ENCODE results near the gene ARHGAP32.

ARHGAP32 gene

DNA sequence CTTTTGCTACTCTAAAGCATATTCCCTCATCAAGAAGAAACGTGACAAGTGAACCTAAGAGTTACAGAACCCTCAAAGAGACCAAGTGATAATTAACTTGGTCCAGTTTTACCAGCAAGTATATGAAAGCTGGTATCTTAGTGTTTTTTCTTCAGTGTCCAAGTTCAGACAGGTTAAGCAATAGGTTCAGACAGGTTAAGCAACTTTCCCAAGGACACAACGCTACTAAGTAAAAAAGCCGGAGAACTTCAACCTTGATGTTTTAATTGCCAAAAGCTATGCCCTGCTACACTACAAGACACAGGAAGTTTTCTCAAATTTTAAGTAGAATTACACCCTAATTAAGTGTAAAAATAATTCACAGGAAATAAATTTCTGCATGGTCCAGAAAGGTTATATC is 30.0 kb upstream of the ARHGAP32 start:
- Histone ChIP-seq H3K4me1 (no peaks in the 10 kb centered on the region), H3K4me3 (ENCODE audit: low read depth, low read length) (no peak overlapping the region), H3K27me3 (no peaks in the 10 kb centered on the region), H3K36me3 (no peaks in the 10 kb centered on the region), H3K9me3 (no peaks in the 10 kb centered on the region; the same call in 1 of the 2 replicates)
- DNase-seq = no peak
- TF ChIP-seq, protein P1, sequence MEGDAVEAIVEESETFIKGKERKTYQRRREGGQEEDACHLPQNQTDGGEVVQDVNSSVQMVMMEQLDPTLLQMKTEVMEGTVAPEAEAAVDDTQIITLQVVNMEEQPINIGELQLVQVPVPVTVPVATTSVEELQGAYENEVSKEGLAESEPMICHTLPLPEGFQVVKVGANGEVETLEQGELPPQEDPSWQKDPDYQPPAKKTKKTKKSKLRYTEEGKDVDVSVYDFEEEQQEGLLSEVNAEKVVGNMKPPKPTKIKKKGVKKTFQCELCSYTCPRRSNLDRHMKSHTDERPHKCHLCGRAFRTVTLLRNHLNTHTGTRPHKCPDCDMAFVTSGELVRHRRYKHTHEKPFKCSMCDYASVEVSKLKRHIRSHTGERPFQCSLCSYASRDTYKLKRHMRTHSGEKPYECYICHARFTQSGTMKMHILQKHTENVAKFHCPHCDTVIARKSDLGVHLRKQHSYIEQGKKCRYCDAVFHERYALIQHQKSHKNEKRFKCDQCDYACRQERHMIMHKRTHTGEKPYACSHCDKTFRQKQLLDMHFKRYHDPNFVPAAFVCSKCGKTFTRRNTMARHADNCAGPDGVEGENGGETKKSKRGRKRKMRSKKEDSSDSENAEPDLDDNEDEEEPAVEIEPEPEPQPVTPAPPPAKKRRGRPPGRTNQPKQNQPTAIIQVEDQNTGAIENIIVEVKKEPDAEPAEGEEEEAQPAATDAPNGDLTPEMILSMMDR (IDR thresholded peaks at IDR 0.05; ENCODE audit: low read depth, low read length) = no peak

GRCh38 chr11:129215506-129216245 is 23.6 kb upstream of the ARHGAP32 start:
- no peaks in the 10 kb centered on the region for H3K9me3 ChIP-seq
- no peaks in the 10 kb centered on the region for H3K4me1 ChIP-seq
- no peak overlapping the region for H3K4me3 ChIP-seq (ENCODE audit: low read depth, low read length)
- no peaks in the 10 kb centered on the region for H3K27me3 ChIP-seq
- TF ChIP-seq, protein P1 (IDR thresholded peaks at IDR 0.05; ENCODE audit: low read depth, low read length) = no peak
- no peak for DNase-seq
- H3K36me3 ChIP-seq = no peaks in the 10 kb centered on the region

DNA sequence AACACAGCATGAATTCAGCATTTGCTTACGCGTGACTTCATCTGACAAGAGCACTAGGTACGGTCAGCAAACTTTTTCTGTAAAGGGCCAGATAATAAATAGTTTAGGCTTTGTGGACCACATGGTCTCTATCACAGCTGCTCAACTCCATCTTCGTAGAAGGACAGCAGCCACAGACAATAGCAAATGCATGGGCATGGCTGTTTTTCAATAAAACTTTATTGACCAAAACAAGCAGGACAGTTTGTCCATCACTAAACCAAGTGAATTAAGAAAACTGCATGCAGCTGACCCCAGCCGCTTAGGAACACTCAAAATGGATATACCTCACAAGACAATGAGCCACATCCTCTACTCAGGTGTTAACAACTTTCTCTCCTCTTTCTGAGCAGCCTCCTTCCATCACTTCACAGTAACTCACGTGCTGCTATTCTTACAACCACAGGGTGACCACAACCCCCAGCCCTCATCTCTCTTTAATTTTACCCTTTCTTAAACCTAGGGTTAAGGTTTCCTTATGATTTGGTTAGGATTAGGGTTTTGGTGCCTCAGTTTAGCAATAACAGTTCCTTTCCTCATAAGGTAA is 22.7 kb upstream of the ARHGAP32 start:
- Histone ChIP-seq H3K4me1 (no peaks in the 10 kb centered on the region), H3K27me3 (no peaks in the 10 kb centered on the region), H3K9me3 (no peaks in the 10 kb centered on the region), H3K4me3 (ENCODE audit: low read depth, low read length) (no peak overlapping the region), H3K36me3 (no peaks in the 10 kb centered on the region)
- no peak for DNase-seq
- TF ChIP-seq, protein P1 (IDR thresholded peaks at IDR 0.05; ENCODE audit: low read depth, low read length) = no peak

DNA sequence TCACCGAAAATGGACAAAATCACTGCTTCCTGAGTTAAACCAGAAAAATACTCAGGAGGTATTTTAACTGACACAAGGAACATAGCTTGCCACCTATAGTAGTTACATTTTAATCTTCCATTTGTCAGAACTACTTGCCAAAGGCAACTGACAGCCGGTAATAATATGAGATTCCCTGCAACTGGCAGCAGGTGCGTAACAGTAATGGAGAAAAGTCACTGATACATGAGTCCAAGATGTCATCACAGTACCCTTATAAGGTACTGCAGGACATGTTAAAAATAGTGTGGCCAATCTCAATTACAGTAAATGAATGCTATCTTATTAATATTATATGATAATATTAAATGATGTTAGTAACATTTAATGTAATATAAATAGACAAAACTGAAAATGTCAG is 21.1 kb upstream of the ARHGAP32 start:
- no peak for DNase-seq
- H3K4me3 ChIP-seq (ENCODE audit: low read depth, low read length) = no peak overlapping the region
- no peaks in the 10 kb centered on the region for H3K36me3 ChIP-seq
- no peaks in the 10 kb centered on the region for H3K27me3 ChIP-seq
- TF ChIP-seq, protein P1 (IDR thresholded peaks at IDR 0.05; ENCODE audit: low read depth, low read length) = no peak
- no peaks in the 10 kb centered on the region for H3K9me3 ChIP-seq
- H3K4me1 ChIP-seq = no peaks in the 10 kb centered on the region

DNA sequence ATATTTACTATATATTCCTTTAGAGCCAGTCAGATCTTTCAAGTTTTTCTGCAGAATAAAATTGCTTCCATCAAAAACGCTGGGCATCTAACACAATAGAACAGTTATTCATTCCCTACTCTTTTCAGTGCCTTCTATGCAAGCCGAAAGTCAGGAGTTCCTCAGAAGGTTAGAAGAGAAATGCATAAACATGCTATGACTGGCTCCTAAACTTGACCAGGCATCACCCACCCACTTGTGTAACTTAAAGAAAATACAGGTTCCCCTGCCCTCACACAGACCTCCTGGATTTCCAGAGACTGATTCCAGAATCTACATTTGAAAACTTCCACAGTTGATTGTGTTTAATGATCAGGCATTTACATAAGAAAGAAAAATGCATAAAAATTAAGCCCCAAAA is 19.3 kb upstream of the ARHGAP32 start:
- Histone ChIP-seq H3K36me3 (no peaks in the 10 kb centered on the region), H3K4me3 (ENCODE audit: low read depth, low read length) (no peak overlapping the region), H3K4me1 (no peaks in the 10 kb centered on the region), H3K9me3 (no peaks in the 10 kb centered on the region), H3K27me3 (no peaks in the 10 kb centered on the region)
- TF ChIP-seq, protein P1 (IDR thresholded peaks at IDR 0.05; ENCODE audit: low read depth, low read length) = no peak
- DNase-seq = no peak

DNA sequence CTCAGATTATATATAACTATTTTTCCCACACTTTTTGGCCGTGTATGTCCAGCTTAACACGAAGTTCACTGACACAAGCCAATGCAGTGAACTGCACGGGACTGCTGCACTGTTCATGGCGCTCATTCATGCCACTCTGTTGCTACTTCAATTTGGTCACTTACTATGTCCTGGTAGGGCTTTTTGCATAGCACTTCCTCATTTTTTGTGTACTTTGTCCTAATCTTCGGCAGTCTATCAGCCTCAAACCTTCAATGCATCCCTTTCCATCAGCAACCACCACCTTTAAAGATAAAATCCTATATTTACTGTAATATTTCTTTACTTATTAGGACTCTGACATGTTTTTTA is 18.7 kb upstream of the ARHGAP32 start:
- Histone ChIP-seq H3K36me3 (no peaks in the 10 kb centered on the region), H3K4me3 (ENCODE audit: low read depth, low read length) (no peak overlapping the region), H3K27me3 (no peaks in the 10 kb centered on the region), H3K9me3 (no peaks in the 10 kb centered on the region), H3K4me1 (no peaks in the 10 kb centered on the region)
- DNase-seq = no peak
- TF ChIP-seq, protein P1 (IDR thresholded peaks at IDR 0.05; ENCODE audit: low read depth, low read length) = no peak

All from BE2C (cell line).